K562 (cell line): ENCODE results near the gene ABHD13. TPM values are rescaled to one million over a fixed set of nuclear protein-coding genes. Genes with fewer than 3 reads are reported as not detected.

Experiments
- ATAC-seq: fragments of 200-7000 bp; cut with Tn5 transposase; 3 replicates; pipeline ENCODE4 v1.9.1; 2020; ENCODE audit warnings: moderate library complexity
- BruUV-seq: library from RNA; stranded (reverse); fragments of 400-500 nt; replicated peaks from 2 replicates; lab custom pipeline; 2021; lab: Mats Ljungman, UMichigan
- CTCF ChIA-PET: fragments of 300-600 bp; formaldehyde crosslinking; extraction: SDS; loops from one replicate; lab custom pipeline; 2021; ENCODE audit warnings: low intra/inter-chr PET ratio; lab: Yijun Ruan, JAX
- POLR2A ChIA-PET: fragments of 300-600, 350-650 bp; sonication (Branson Sonifier 250); formaldehyde crosslinking; extraction: SDS; loops from one replicate; lab custom pipeline; 2021; ENCODE audit warnings: antibody characterized with exemption, inconsistent platforms; lab: Yijun Ruan, JAX
- DNase-seq, 4 experiments: peaks; one replicate each; pipeline versions ENCODE4 v3.0.0 to v3.0.0-alpha.2; 2011 to 2018; ENCODE audit warnings: low spot score in 3 of 4, mixed read lengths in 3 of 4; ENCODE audit errors: extremely low read depth in 1 of 4
- FAIRE-seq: peaks from 2 replicates; lab custom pipeline; 2011; peaks lifted over from hg19 to GRCh38; lab: Jason Lieb, UNC
- H2AFZ ChIP-seq: 2 replicates; pipeline ENCODE4 v1.6.0; 2011; ENCODE audit warnings: low read depth, low read length, control low read depth, inconsistent platforms
- H3K27ac ChIP-seq: fragments of 200-600 bp; 3 replicates; pipeline ENCODE4 v1.8.0; 2011; ENCODE audit warnings: low read depth, mild to moderate bottlenecking, control low read depth, inconsistent platforms, low read length, moderate library complexity, mixed read lengths; ENCODE audit errors: extremely low read depth
- H3K27me3 ChIP-seq, 2 experiments: fragments of 300-600 bp in 1 of 2; 2 replicates in 1 of 2; 3 replicates in 1 of 2; pipeline versions ENCODE4 v1.6.0 to v1.8.0; 2011; ENCODE audit warnings: inconsistent platforms in 2 of 2, low read length in 2 of 2, mild to moderate bottlenecking in 1 of 2, mixed read lengths in 1 of 2, moderate library complexity in 1 of 2; ENCODE audit not compliant: control insufficient read depth in 2 of 2, insufficient read depth in 2 of 2
- H3K36me3 ChIP-seq: fragments of 300-600 bp; 3 replicates; pipeline ENCODE4 v1.8.0; 2011; ENCODE audit warnings: mild to moderate bottlenecking, low read length, inconsistent platforms; ENCODE audit not compliant: control insufficient read depth, insufficient read depth
- H3K4me1 ChIP-seq, 2 experiments: fragments of 200-600 bp in 1 of 2; replicated peaks in 1 of 2; 2 replicates in 1 of 2; 3 replicates in 1 of 2; pipeline versions ENCODE4 v1.5.1 to v1.8.0; 2011; ENCODE audit warnings: inconsistent platforms in 2 of 2, low read length in 2 of 2, mild to moderate bottlenecking in 1 of 2, mixed read lengths in 1 of 2, moderate library complexity in 1 of 2; ENCODE audit not compliant: control insufficient read depth in 2 of 2, insufficient read depth in 2 of 2
- H3K4me2 ChIP-seq: 2 replicates; pipeline ENCODE4 v1.6.1; 2011; ENCODE audit warnings: low read length, control low read depth, inconsistent platforms, mixed read lengths; ENCODE audit not compliant: insufficient read depth
- H3K4me3 ChIP-seq: fragments of 200-600 bp; sonication (generic), shearing (Covaris generic); 2 replicates; pipeline ENCODE4 v1.5.1; 2016; ENCODE audit warnings: control low read depth, inconsistent platforms
- H3K79me2 ChIP-seq: fragments of 200-600 bp; 3 replicates; pipeline ENCODE4 v1.8.0; 2011; ENCODE audit warnings: low read length, inconsistent platforms; ENCODE audit not compliant: control insufficient read depth, insufficient read depth
- H3K9ac ChIP-seq, 2 experiments: 2 replicates each; pipeline versions ENCODE4 v1.6.0 to v1.6.1; 2011; ENCODE audit warnings: low read depth in 2 of 2, low read length in 2 of 2, control low read depth in 1 of 2, inconsistent platforms in 1 of 2, mild to moderate bottlenecking in 1 of 2, mixed read lengths in 1 of 2; ENCODE audit not compliant: insufficient read depth in 1 of 2
- H3K9me1 ChIP-seq: one replicate; pipeline ENCODE4 v1.6.0; 2011; ENCODE audit warnings: inconsistent platforms, mild to moderate bottlenecking, low read length, moderate library complexity; ENCODE audit not compliant: control insufficient read depth, insufficient read depth
- H3K9me3 ChIP-seq: replicated peaks from 2 replicates; pipeline ENCODE4 v1.5.1; 2011; ENCODE audit warnings: low read depth, low read length, inconsistent platforms; ENCODE audit not compliant: control insufficient read depth, insufficient read depth
- H4K20me1 ChIP-seq: replicated peaks from 2 replicates; pipeline ENCODE4 v1.6.1; 2011; ENCODE audit warnings: low read length, inconsistent platforms, mixed read lengths; ENCODE audit not compliant: control insufficient read depth, insufficient read depth
- CHD2 ChIP-seq: IDR thresholded peaks from 2 replicates; pipeline ENCODE4 v1.6.1; 2011; ENCODE audit warnings: low read depth, low read length
- EZH2 ChIP-seq: IDR thresholded peaks from 2 replicates; pipeline ENCODE4 v1.6.1; 2012; ENCODE audit warnings: low read depth, mild to moderate bottlenecking, inconsistent platforms, low read length, borderline replicate concordance
- JUNB ChIP-seq: fragments of 450-650 bp; formaldehyde crosslinking; conservative IDR thresholded peaks from 2 replicates; pipeline ENCODE4 v1.4.0; 2020; ENCODE audit warnings: mild to moderate bottlenecking
- PHB2 ChIP-seq: fragments of 450-650 bp; IDR thresholded peaks from 2 replicates; pipeline ENCODE4 v1.6.1; 2017; ENCODE audit warnings: low read depth
- PURB ChIP-seq: sonication (generic); formaldehyde crosslinking; IDR thresholded peaks from 2 replicates; pipeline ENCODE4 v1.9.0; 2021; ENCODE audit warnings: low read depth, mild to moderate bottlenecking, missing genetic modification reagents
- STAT5B ChIP-seq: fragments of 250-450 bp; sonication (Bioruptor Pico); IDR thresholded peaks from 2 replicates; pipeline ENCODE4 v1.8.0; 2021; ENCODE audit warnings: mild to moderate bottlenecking, inconsistent platforms
- TAF7 ChIP-seq: fragments of 450-650 bp; IDR thresholded peaks from 2 replicates; pipeline ENCODE4 v1.6.1; 2016; ENCODE audit warnings: missing genetic modification characterization, missing compliant biosample characterization
- TCFL5 ChIP-seq: fragments of 250-450 bp; sonication (Bioruptor Pico); conservative IDR thresholded peaks from 2 replicates; pipeline ENCODE4 v1.6.1; 2021; ENCODE audit warnings: mild to moderate bottlenecking, moderate library complexity, matching md5 sums
- U2AF1 ChIP-seq: fragments of 200-400 bp; formaldehyde crosslinking; optimal IDR thresholded peaks from 2 replicates; pipeline ENCODE3; 2017; ENCODE audit warnings: mild to moderate bottlenecking, low read depth, low read length, moderate library complexity
- ZNF175 ChIP-seq: fragments of 200-800 bp; sonication (Bioruptor generic); IDR thresholded peaks from 2 replicates; pipeline ENCODE4 v1.6.1; 2016; ENCODE audit warnings: low read depth, mild to moderate bottlenecking, missing genetic modification characterization, missing compliant biosample characterization
- WGBS: fragments of 100-300 bp; shearing (Covaris generic); methylation state at CpG from one replicate; pipeline ENCODE4 v1.1.6; 2016; ENCODE audit warnings: low coverage, mixed read lengths; ENCODE audit not compliant: insufficient coverage; ENCODE audit errors: missing lambda C conversion rate; 5-methylcytosine and 5-hydroxymethylcytosine counted together
- in situ Hi-C: fragments of 300-500 bp; cut with MboI; formaldehyde crosslinking; loops from 4 replicates; pipeline ENCODE4 v1.15.0; 2018; ENCODE audit warnings: inconsistent platforms, mixed read lengths
- intact Hi-C: fragments of 100-400 bp; cut with micrococcal nuclease; formaldehyde crosslinking; loops from 2 replicates; pipeline ENCODE4 v1.14.2; 2022
- polyA plus RNA-seq, 8 experiments: library from polyadenylated mRNA; depleted of rRNA in 4 of 8; stranded (reverse) in 5 of 8; unstranded in 3 of 8; fragments of >200 nt; fragmentation: Nextera tagmentation in 2 of 8; fragmentation: Illumina TruSeq in 1 of 8; extraction: Ambion mirVana in 2 of 8; extraction: Trizol in 1 of 8; gene quantifications; 2 replicates each; pipeline versions ENCODE4 v1.2.1 to v1.2.3, GENCODE V29; 2011 to 2014; ENCODE audit warnings: inconsistent platforms in 1 of 8, missing spikeins in 1 of 8
- total RNA-seq, 7 experiments: library from RNA; depleted of rRNA in 6 of 7; stranded (reverse); fragments of >200 nt in 6 of 7; fragmentation: Illumina TruSeq in 2 of 7; extraction: Trizol in 2 of 7; gene quantifications; 2 replicates each; pipeline versions ENCODE4 v1.2.1 to v1.2.3, GENCODE V29; 2011 to 2021; ENCODE audit warnings: low replicate concordance in 1 of 7
- TF ChIP-seq, protein P1 (sequence below), 3 experiments: IDR thresholded peaks in 2 of 3; conservative IDR thresholded peaks in 1 of 3; 2 replicates each; pipeline ENCODE4 v1.5.1; 2011 to 2012; ENCODE audit warnings: low read length in 3 of 3, mild to moderate bottlenecking in 3 of 3, control low read depth in 2 of 3, improper control_type of control experiment in 1 of 3, inconsistent platforms in 1 of 3, low read depth in 1 of 3, mixed read lengths in 1 of 3, moderate library complexity in 1 of 3; ENCODE audit not compliant: insufficient read depth in 2 of 3
- TF ChIP-seq, protein P2 (sequence below): fragments of 250-450 bp; sonication (Bioruptor Pico); IDR thresholded peaks from 2 replicates; pipeline ENCODE4 v1.4.0; 2020

Gene ABHD13
- total and polyA plus RNA-seq, 9 of the 15 experiments (the other 6 are each of a cell fraction or from before 2014, with no cell fraction given) = 1.7 to 7.0 (median 4.1) TPM

DNA sequence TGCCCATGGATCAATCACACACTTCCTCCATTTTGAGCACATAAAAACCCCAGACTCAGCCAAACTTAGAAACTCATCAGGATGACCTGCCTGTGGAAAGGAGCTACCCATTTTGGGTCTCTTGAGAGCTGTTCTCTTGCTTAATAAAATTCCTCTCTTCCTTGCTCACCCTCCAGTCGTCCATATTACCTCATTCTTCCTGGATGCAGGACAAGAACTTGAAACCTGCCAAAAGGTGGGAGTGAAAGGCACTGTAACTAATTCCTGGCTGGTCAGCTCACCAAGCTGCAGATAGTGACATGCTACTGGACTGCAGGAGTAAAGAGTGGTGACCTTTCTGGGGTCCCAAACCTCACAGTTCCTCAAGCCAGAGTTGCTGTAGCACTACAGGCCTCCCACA lies 23.0 kb upstream of the ABHD13 start:
- ChIA-PET POLR2A (no interaction called here), CTCF (no interaction called here)
- Histone ChIP-seq H3K27me3 (no peaks in the 10 kb centered on the region), H3K79me2 (no peaks in the 10 kb centered on the region), H3K9me1 (no peaks in the 10 kb centered on the region), H3K9ac (no peak overlapping the region), H3K4me3 (no peak overlapping the region), H3K4me2 (no peak overlapping the region), H3K9me3 (no peaks in the 10 kb centered on the region), H3K36me3 (no peaks in the 10 kb centered on the region), H4K20me1 (no peaks in the 10 kb centered on the region), H3K27ac (no peak overlapping the region), H3K4me1 (no peaks in the 10 kb centered on the region), H2AFZ (no peak overlapping the region)
- FAIRE-seq (no peak), DNase-seq (no peak), ATAC-seq (no peak)
- intact Hi-C loops (no loop called here), in situ Hi-C loops (no loop called here)
- no peak for TF ChIP-seq EZH2
- TF ChIP-seq ZNF175 (CRISPR knock-in tag) = no peak
- no peak for TF ChIP-seq JUNB (CRISPR knock-in tag)
- no peak for TF ChIP-seq TCFL5 (CRISPR knock-in tag)
- no peak for TF ChIP-seq CHD2
- no peak for TF ChIP-seq U2AF1
- TF ChIP-seq PURB (CRISPR knock-in tag) = no peak
- TF ChIP-seq, protein P1, sequence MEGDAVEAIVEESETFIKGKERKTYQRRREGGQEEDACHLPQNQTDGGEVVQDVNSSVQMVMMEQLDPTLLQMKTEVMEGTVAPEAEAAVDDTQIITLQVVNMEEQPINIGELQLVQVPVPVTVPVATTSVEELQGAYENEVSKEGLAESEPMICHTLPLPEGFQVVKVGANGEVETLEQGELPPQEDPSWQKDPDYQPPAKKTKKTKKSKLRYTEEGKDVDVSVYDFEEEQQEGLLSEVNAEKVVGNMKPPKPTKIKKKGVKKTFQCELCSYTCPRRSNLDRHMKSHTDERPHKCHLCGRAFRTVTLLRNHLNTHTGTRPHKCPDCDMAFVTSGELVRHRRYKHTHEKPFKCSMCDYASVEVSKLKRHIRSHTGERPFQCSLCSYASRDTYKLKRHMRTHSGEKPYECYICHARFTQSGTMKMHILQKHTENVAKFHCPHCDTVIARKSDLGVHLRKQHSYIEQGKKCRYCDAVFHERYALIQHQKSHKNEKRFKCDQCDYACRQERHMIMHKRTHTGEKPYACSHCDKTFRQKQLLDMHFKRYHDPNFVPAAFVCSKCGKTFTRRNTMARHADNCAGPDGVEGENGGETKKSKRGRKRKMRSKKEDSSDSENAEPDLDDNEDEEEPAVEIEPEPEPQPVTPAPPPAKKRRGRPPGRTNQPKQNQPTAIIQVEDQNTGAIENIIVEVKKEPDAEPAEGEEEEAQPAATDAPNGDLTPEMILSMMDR (IDR thresholded peaks at IDR 0.05 in 2 of 3, conservative IDR thresholded peaks at IDR 0.05 in 1 of 3; ENCODE audit: insufficient read depth in 2 of 3, low read depth in 1 of 3, low read length in 3 of 3) = no peak
- TF ChIP-seq PHB2 = no peak
- no peak for TF ChIP-seq TAF7 (tag)
- TF ChIP-seq STAT5B (CRISPR knock-in tag) = no peak
- TF ChIP-seq, protein P2, sequence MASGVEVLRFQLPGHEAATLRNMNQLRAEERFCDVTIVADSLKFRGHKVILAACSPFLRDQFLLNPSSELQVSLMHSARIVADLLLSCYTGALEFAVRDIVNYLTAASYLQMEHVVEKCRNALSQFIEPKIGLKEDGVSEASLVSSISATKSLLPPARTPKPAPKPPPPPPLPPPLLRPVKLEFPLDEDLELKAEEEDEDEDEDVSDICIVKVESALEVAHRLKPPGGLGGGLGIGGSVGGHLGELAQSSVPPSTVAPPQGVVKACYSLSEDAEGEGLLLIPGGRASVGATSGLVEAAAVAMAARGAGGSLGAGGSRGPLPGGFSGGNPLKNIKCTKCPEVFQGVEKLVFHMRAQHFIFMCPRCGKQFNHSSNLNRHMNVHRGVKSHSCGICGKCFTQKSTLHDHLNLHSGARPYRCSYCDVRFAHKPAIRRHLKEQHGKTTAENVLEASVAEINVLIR (CRISPR knock-in tag) = no peak
- WGBS = 0% methylated on average over 1 of the region's 1 CpG
- BruUV-seq = no TSS peak
